Epithelial cell of esophagus (primary cell): ENCODE measurements around the gene PLXNA1.

Source experiments
- DNase-seq: peaks from one replicate; pipeline ENCODE4 v3.0.0; 2010; ENCODE audit warnings: low read depth
- H3K4me3 ChIP-seq: 2 replicates; pipeline ENCODE4 v1.5.1; 2011; ENCODE audit warnings: mild to moderate bottlenecking, low read length, control low read depth
- TF ChIP-seq, protein P1 (sequence below): IDR thresholded peaks from 2 replicates; pipeline ENCODE4 v1.5.1; 2011; ENCODE audit warnings: low read depth, mild to moderate bottlenecking, low read length, control low read depth, inconsistent platforms; ENCODE audit not compliant: insufficient read depth; ENCODE audit errors: missing control alignments

Gene PLXNA1

DNA sequence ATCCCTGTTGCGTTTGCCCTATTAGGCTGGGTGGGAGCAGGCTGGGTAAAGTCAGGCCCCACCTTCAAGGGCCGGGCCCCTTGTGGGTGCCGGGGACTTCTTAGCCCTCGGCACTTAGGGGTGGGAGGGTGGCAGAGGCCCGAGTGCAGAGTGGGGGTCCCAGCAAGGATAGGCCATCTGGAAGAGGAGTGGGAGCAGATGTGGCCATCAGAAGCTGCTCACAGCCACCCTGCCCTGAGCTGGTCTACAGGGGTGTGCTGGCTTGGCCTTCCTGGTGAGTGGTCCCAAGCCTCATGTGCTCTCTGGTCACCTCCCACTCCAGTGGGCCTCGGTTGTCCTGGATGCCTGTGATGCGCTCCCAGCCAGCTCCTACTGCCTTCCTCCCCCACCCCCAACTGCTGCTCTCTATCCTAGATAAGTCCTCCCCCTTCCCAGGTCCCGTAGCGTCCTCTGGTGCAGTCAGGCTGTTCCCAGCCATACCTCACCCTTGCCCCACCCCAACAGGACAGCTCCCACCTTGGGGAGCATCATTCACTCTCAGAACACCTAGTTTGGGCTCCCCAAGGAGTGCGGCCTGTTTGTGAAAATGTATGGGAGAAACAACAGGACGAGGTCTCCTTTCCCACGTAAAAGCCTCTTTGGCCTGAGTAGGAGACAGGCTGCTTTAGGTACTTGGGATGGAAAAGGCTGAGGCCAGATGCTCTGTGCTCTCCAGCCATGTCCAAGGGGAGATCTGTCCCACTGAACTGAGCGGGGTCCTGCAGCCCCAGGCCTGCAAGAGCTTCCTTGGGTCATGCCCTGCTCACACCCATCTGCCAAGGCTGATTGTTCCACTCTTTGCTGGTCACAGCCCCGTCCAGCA, 24.9 kb upstream of the PLXNA1 start:
- no peak for DNase-seq
- no peak overlapping the region for H3K4me3 ChIP-seq
- TF ChIP-seq, protein P1, sequence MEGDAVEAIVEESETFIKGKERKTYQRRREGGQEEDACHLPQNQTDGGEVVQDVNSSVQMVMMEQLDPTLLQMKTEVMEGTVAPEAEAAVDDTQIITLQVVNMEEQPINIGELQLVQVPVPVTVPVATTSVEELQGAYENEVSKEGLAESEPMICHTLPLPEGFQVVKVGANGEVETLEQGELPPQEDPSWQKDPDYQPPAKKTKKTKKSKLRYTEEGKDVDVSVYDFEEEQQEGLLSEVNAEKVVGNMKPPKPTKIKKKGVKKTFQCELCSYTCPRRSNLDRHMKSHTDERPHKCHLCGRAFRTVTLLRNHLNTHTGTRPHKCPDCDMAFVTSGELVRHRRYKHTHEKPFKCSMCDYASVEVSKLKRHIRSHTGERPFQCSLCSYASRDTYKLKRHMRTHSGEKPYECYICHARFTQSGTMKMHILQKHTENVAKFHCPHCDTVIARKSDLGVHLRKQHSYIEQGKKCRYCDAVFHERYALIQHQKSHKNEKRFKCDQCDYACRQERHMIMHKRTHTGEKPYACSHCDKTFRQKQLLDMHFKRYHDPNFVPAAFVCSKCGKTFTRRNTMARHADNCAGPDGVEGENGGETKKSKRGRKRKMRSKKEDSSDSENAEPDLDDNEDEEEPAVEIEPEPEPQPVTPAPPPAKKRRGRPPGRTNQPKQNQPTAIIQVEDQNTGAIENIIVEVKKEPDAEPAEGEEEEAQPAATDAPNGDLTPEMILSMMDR: no peak

DNA sequence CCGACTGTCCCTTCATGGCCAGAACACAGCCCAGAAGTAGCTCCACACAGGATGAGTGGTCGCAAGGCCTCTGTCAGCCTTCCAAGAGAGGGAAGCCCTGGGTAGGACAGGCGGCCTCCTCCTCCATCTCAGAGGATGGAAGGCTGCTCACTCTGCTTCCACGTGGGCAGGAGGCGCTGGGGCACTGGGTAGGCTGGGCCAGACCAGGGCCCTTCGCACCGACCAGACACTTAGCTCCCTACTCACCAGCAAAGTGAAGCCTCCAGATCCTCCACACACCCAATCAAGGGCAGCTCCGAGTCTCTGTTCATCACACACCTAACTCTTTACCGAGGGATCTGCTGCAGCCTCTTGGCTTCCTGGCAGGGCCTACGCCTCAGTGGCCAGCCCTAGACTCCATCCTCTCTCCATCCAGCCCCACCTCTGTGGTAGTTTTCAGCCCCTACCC, 24.3 kb upstream of the PLXNA1 start:
- H3K4me3 ChIP-seq: no peak overlapping the region
- no peak for DNase-seq
- TF ChIP-seq, protein P1: no peak

DNA sequence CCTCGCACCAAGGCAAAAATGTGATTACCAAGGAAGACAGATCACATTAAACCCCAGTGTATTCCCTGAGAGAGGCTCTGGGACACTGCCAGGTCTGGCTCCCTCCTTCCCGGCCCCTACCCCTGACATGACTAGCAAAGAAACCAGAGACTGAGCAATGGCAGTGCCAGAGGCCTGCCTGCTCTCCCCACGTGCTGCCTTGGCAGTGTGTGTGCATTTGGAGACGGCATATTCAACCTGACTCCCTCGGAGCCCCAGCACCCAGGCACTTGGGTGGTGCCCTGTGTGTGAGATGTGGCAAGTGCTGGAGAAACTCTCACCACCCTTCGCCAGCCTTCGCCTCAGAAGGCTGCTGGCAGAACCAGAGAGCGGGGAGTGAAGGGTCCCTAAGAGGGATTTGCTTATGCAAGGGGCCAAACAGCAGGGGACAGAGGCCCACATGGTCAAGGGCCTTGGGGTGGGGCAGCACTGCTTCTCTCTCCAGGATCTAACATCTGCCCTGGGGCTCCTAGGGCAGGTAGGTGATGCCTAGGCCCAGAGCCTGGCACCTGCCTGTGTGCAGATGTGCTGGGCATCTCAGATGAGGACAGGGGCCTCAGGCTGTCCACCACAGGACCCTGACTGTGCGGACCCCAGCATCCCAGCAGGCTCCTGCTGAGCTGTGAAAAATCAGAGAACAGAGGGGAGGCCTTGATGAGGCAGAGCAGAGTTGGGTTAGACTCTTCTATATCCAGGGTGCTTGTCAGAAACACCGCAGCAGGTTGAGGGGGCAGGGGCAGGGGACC, 23.6 kb upstream of the PLXNA1 start:
- no peak for DNase-seq
- no peak overlapping the region for H3K4me3 ChIP-seq
- TF ChIP-seq, protein P1: no peak

DNA sequence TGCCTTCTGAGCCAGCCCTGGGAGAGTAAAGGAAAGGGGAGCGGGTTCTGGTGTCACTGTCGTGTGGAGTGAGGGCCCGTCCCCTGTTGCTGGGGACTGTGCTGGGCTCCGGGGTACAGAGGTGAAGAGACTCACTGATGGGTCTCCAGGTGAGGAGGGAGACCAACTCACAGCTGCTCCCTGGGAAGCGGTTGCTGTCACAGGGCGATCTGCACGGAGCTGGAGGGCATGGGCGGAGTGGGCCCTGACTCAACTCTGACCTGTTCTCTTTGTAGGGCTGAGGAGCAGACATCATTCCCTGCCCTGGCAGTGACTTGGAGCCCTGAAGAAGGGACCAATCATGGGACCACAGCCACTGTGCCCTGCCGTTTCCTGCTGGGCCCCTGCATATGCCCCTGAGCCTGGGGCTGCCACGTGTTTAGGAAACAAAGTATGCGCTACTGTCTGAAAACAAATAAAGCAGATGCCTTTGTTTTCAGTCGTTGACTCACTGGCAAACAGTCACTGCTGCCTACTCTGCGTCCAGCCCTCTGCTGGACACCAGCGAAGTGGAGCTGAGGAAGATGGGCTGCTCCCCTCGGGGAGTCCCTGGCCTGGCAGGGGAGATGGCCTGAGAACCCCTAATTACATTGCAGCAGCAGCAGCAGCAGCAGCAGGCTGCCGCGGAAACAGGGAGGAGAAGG, 22.9 kb upstream of the PLXNA1 start:
- TF ChIP-seq, protein P1: peak; percentile 28
- H3K4me3 ChIP-seq: no peak overlapping the region
- peak; percentile 74 for DNase-seq

GRCh38 chr3:126960604-126960995, 22.3 kb upstream of the PLXNA1 start:
- TF ChIP-seq, protein P1: no peak
- no peak overlapping the region for H3K4me3 ChIP-seq
- no peak for DNase-seq

DNA sequence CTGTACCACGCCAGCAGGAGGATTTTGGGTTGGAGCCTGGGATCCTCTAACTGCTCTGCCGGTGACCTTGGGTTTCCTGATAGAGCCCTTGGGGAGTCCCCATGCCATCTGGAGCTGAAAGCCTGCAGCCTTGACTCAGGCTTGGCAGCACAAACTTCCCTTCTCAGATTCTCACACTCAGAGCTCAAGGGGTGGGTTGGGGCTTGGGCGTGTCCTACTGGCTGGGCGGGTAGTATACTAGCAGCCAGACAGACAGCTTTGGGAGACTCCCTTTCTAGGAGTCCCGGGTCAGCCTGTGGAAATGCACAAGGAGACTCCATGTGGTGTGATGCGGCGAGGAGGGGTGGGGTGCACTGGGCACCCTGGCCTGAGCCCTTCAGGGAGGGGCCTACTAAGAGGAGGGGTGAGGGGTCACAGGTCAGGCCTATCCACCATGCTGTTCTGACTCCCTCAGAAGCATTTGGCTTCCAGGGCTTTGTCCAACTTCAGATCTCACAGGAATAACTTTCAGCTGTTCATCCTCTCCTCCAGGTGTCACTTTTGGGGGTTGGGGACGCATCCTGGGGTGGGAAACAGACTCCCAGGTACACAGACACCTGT, 21.6 kb upstream of the PLXNA1 start:
- peak; percentile 89 for DNase-seq
- TF ChIP-seq, protein P1: no peak
- H3K4me3 ChIP-seq: no peak overlapping the region
